Inflammatory macrophage (primary cell): Measurements from ENCODE around the gene DDX20.

Experiments
- DNase-seq, 2 donors: peaks; one replicate each; pipeline ENCODE4 v3.0.0-alpha.2; 2020 to 2022

DDX20 gene

DNA sequence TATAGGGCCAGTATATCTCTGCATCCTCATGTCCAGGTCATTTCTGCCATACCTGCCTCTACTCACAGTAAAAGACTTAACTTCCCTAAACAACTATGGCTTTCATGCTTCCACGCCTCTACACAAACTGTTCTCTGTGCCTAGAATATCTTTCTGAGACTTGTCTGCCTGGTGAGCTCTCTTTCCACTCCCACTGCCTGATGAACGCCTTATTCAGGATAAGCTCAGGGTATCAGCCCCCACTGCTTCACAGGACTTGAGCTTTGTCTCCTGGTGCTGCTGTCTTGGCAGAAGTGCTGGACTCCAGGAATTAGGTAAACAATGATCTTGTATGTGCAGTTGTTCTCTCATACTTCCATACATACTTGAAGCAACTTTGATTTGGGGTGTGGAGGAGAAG, 4.8 kb upstream of the DDX20 start:
- DNase-seq = no peak

GRCh38 chr1:111751906-111752575, 3.7 kb upstream of the DDX20 start:
- DNase-seq = no peak

DNA sequence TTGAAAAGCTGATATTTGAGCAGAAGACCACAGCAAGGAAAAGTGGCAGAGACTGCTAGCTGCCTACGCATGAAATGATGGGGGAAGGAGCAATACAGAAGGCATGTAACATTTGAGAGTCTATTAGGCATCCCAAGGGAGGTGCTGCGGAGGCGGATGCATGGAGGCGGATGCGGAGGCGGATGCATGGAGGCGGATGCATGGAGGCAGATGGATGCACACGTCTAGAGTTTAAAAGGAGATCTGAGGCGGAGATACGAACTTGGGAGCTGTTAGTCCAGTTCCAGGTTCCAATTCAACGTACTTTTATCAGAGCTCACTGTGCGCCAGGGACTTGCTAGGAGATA, 744 bp upstream of the DDX20 start:
- DNase-seq = no peak

DNA sequence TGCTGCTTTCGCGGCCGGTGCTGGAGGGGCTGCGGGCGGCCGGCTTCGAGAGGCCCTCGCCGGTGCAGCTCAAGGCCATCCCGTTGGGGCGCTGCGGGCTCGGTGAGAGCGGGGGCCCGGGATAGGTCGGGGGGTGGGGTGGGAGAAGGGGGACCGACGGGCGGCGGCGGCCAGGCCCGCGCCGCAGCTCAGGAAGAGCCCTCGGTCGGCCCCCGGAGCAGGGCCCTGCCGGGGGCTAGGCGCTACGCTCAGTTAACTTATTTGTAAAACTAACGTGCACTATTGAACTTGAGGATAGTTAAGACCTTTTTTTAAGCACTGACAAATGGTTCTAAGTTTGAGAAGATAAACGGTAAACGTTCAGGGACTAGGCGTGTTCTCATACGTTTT, 418 bp downstream of the DDX20 start:
- no peak for DNase-seq

DNA sequence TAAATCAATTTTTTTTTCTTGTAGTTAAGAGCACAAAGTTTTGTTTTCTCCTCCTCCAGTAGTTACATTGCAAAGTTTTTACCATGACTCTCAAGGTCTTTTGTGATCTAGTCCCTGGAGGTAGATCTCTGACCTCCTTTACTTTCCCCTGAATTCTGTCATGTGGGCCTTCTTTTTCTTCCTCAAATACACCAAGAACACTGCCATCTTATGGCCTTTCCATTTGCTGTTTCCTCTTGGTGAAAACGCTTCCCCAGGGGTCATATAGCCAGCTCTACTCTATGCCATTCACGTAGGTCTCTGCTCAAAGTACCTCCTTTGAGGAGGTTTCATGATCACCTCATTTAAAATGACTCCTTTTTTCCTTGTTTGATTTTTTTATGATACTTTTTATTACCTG, 2.7 kb downstream of the DDX20 start:
- peak in 1 of 2 donors; percentile 28 for DNase-seq

DNA sequence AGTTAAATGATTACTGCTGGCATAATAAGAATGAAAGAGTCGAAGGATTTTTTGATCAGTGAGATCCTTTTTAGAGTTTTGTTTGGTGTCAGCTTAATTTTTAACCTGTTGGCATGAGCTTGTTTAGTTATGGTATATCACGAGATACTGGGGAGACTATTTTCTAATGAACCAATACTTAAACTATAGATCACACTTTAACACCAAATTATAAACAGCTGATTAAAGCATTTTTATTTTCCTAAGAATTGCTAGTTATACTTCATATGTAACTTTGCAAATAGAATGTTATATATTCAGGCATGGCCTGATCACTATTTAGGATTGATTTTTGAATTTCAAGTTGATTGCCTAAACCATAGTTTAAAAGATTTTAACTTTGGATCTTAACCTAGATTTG, 6.0 kb downstream of the DDX20 start:
- DNase-seq = no peak

- no peak for DNase-seq
These were observed 6.6 kb downstream of the DDX20 start for GRCh38 chr1:111762332-111762731.

DNA sequence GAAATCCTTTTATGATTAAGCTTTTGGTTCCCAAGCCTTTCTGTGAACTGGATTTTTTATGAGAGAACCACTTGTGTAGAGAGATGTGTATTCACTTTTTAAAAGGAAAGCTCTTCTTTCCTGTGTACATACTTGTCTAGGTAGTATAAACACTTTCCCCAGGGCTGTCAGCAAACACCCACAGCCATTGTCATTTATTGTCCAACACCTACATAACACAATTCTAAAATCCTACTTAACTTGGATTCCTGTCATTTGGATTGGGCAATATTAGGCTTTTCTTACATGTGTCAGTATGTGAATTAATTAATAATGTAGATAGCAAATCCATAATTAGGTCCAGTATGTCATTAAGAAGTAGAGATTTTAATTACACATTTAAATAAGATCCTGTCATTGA, 12.3 kb downstream of the DDX20 start:
- DNase-seq = no peak

GRCh38 chr1:111768625-111769024, 12.9 kb downstream of the DDX20 start:
- no peak for DNase-seq

GRCh38 chr1:111769517-111770146, 13.9 kb downstream of the DDX20 start:
- DNase-seq = peak; percentile 67 to 73

DNA sequence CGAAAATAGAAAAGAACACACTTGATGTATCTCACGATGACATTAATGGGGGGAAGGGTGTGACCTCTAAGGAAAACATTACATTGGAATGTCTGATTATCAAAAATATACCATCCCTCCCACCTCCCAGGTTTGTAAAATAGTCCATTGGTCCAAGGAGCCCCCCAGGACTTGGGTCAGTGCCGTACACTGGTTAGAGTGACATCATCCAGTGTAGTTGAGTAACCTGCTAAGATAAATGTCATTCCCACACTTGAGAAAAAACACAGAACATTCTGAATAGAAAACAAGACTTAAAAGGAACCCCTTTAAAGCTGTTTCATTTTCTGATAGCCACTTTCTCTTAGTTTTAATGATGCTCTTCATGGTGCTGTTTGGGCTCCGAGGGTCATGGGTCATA, 15.2 kb downstream of the DDX20 start:
- no peak for DNase-seq

GRCh38 chr1:111775966-111776365, 20.3 kb downstream of the DDX20 start:
- DNase-seq = no peak

DNA sequence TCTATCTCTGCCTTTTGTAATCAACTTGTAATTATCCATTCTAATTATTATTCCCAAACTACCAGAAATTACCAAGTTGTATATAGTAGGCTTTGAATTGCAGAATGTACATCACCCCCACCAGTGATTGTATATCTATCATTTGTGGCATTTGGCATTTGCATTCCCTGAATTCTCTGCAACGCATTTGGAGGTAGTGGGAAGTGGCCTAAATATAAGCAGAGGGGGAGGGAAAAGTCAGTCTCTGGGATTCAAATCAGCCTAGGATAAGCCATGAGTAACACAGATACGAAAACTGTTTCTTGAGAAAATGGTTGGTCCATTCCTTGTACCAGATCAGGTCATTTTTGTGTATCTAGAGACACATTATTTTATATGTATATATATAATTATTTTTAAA, 20.7 kb downstream of the DDX20 start:
- no peak for DNase-seq

GRCh38 chr1:111776861-111777260, 21.2 kb downstream of the DDX20 start:
- DNase-seq = no peak

- no peak for DNase-seq
These were observed 21.6 kb downstream of the DDX20 start for GRCh38 chr1:111777301-111777700.

DNA sequence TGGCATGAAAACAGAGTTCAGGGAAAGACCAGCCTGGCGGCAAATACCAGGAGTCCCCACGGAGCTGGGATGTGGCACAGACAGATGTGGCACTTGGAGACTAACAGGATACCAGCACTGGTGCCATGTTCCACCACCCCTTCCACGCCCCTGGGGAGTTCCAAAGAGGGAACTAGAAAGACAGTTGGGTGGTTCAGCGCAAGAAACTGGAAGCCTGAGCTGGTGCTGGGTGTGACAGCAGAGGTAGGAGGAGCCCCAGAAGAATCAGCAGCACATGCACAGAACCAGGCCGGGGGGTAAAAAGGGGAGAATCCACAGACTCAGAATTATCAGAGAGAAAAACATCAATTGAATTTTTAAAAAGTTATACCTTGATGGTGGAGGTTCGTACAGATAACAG, 22.4 kb downstream of the DDX20 start:
- no peak for DNase-seq

DNA sequence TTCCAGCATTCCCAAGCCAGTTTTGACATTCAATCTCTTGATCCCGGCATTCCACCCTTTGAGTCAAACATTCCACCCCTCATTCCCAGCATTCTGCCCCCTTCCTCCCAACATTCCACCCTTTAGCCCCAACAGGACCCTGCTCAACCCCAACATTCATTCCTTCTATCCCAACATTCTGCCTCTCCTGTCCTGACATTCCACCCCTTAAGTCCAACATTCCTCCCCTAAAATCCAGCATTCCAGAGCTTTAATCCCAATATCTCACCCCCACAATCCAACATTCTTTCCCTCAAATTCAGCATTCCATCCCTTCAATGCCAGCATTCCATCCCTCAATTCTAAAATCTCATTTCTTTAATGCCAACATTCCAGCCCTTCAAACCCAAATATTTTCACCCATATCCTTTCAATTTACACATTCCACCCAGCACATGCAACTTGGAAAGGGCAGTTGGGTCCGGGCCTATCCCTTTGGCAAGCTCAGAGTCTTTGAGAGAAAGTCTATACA, 22.9 kb downstream of the DDX20 start:
- no peak for DNase-seq

DNA sequence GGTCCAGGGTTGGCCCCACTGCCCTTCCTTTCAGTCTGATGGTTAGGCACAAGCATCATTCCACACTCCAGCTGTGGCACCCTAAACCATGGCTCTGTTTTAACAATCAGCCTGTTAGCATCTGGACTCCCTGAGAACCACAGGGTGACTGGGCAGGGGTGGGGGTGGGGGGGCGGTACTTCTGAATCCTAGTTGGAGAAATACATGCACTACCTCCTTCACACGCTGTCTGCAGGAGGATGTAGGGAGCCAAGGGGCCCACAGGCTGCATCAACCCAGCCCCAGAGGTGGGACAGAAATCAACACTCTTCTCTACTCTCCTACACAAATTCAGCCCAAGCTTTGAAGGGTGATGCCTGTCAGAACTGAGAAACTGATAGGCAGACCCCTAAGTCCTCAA, 23.8 kb downstream of the DDX20 start:
- no peak for DNase-seq

- no peak for DNase-seq
These were observed 28.7 kb downstream of the DDX20 start for GRCh38 chr1:111784273-111784901.

- no peak for DNase-seq
These were observed 31.0 kb downstream of the DDX20 start for GRCh38 chr1:111786669-111787207.

DNA sequence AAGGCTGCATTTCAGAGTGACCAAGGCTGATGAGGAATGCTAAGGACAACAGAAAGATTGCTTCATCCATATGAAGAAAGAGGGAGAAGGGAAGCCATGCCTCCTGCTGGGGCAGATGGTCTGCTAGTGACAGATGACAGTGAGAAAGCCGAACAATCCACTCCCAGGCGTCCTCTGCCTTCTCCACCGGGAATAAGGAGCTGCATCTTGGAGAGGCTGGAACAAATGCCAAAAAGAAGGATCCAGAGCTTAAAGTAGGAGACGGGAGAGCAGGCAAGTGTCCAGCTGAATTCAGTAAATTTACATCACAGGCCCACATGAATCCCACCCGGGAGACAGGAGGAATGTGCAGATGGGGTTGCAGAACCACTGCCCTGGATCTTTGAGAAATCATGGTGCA, 33.4 kb downstream of the DDX20 start:
- no peak for DNase-seq

DNA sequence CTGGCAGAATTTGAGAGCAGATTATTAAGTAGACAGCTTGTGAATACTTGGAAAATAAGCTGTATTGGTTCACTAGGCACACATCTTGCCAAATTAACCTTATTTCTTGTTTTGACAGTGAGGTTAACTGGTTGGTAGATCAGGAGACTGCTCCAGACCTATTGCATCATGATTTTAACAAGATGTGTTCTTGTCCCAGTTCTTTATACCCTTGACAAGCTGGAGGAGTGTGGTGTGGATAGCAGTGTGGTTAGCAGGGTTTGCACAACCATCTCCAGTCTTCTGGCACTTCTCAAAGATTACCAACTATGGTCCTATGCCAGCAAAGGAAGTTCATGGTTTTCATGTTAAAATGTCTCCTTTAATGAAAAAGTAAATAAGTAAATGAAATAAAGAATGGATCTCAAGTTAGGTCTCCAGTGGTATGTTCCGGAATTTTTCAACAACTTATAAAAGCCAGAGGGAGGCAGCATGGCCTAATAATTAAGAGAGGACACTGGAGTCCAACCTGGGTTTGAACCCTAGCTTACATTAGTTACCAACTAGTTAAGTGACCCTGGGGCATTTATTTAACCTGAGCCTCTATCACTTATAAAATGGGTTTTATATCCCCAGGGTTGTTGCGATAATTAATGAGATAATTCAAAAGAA, 34.1 kb downstream of the DDX20 start:
- DNase-seq = peak; percentile 14 to 19

- no peak for DNase-seq
These were observed 36.1 kb downstream of the DDX20 start for GRCh38 chr1:111791776-111792175.
